ENCODE results near the gene PIGP. TPM values are rescaled to one million over a fixed set of nuclear protein-coding genes. Genes with fewer than 3 reads are reported as not detected.

PIGP gene
- total and polyA plus RNA-seq, 2 of the 8 experiments (the other 6 are each of a cell fraction or from before 2014, with no cell fraction given), result 11.3 to 18.0 TPM

DNA sequence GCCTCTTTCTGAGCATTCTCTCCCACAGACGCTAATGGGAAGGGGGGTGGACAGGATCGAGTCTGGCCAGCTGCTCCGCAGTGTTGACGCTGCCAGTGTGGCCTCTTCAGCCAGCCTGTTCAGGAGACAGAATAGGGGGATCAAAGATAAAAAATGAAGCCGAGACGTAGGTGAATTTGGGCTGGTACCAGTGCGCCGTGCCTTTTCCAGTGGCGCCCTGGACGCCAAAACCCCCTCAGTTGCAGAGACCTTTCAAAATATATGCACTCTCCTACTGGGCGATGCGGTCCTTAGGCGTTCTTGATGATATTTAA lies 1.3 kb upstream of the PIGP start (continued):
- TF ChIP-seq, protein P1, sequence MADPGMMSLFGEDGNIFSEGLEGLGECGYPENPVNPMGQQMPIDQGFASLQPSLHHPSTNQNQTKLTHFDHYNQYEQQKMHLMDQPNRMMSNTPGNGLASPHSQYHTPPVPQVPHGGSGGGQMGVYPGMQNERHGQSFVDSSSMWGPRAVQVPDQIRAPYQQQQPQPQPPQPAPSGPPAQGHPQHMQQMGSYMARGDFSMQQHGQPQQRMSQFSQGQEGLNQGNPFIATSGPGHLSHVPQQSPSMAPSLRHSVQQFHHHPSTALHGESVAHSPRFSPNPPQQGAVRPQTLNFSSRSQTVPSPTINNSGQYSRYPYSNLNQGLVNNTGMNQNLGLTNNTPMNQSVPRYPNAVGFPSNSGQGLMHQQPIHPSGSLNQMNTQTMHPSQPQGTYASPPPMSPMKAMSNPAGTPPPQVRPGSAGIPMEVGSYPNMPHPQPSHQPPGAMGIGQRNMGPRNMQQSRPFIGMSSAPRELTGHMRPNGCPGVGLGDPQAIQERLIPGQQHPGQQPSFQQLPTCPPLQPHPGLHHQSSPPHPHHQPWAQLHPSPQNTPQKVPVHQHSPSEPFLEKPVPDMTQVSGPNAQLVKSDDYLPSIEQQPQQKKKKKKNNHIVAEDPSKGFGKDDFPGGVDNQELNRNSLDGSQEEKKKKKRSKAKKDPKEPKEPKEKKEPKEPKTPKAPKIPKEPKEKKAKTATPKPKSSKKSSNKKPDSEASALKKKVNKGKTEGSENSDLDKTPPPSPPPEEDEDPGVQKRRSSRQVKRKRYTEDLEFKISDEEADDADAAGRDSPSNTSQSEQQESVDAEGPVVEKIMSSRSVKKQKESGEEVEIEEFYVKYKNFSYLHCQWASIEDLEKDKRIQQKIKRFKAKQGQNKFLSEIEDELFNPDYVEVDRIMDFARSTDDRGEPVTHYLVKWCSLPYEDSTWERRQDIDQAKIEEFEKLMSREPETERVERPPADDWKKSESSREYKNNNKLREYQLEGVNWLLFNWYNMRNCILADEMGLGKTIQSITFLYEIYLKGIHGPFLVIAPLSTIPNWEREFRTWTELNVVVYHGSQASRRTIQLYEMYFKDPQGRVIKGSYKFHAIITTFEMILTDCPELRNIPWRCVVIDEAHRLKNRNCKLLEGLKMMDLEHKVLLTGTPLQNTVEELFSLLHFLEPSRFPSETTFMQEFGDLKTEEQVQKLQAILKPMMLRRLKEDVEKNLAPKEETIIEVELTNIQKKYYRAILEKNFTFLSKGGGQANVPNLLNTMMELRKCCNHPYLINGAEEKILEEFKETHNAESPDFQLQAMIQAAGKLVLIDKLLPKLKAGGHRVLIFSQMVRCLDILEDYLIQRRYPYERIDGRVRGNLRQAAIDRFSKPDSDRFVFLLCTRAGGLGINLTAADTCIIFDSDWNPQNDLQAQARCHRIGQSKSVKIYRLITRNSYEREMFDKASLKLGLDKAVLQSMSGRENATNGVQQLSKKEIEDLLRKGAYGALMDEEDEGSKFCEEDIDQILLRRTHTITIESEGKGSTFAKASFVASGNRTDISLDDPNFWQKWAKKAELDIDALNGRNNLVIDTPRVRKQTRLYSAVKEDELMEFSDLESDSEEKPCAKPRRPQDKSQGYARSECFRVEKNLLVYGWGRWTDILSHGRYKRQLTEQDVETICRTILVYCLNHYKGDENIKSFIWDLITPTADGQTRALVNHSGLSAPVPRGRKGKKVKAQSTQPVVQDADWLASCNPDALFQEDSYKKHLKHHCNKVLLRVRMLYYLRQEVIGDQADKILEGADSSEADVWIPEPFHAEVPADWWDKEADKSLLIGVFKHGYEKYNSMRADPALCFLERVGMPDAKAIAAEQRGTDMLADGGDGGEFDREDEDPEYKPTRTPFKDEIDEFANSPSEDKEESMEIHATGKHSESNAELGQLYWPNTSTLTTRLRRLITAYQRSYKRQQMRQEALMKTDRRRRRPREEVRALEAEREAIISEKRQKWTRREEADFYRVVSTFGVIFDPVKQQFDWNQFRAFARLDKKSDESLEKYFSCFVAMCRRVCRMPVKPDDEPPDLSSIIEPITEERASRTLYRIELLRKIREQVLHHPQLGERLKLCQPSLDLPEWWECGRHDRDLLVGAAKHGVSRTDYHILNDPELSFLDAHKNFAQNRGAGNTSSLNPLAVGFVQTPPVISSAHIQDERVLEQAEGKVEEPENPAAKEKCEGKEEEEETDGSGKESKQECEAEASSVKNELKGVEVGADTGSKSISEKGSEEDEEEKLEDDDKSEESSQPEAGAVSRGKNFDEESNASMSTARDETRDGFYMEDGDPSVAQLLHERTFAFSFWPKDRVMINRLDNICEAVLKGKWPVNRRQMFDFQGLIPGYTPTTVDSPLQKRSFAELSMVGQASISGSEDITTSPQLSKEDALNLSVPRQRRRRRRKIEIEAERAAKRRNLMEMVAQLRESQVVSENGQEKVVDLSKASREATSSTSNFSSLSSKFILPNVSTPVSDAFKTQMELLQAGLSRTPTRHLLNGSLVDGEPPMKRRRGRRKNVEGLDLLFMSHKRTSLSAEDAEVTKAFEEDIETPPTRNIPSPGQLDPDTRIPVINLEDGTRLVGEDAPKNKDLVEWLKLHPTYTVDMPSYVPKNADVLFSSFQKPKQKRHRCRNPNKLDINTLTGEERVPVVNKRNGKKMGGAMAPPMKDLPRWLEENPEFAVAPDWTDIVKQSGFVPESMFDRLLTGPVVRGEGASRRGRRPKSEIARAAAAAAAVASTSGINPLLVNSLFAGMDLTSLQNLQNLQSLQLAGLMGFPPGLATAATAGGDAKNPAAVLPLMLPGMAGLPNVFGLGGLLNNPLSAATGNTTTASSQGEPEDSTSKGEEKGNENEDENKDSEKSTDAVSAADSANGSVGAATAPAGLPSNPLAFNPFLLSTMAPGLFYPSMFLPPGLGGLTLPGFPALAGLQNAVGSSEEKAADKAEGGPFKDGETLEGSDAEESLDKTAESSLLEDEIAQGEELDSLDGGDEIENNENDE (IDR thresholded peaks at IDR 0.05; ENCODE audit: insufficient replicate concordance, low read length), result no peak

Measured in H1 (cell line).